ENCODE results near the gene AGAP3.

DNA sequence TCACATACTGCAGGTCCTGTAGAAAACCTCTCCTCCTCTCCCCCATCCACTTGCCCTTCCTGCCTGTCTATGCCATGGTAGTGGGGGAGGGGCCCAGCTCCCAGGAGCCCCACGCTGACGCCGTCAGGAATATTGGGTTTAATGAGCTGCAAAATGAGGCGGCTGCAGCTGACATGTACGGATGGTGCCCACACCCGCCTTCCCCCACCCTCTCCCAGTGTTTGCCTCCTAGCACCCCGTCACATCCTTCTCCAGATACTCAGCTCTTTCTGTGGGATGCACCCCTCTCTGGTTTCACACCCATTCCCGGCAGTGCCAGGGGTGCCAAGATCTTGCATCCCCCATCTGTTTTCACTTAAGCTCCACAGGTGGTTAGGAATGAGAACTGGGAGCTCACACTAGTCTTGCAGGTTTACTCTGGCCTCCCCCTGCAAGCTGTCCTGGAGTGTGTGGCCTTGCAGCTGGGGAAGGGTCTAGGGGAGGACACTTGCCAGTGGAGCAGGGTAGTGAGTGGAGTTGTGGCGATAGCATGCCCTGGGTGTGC, 55.1 kb downstream of the AGAP3 start:
- TF ChIP-seq POLR2A (IDR thresholded peaks at IDR 0.05) = no peak
- TF ChIP-seq, protein P1, sequence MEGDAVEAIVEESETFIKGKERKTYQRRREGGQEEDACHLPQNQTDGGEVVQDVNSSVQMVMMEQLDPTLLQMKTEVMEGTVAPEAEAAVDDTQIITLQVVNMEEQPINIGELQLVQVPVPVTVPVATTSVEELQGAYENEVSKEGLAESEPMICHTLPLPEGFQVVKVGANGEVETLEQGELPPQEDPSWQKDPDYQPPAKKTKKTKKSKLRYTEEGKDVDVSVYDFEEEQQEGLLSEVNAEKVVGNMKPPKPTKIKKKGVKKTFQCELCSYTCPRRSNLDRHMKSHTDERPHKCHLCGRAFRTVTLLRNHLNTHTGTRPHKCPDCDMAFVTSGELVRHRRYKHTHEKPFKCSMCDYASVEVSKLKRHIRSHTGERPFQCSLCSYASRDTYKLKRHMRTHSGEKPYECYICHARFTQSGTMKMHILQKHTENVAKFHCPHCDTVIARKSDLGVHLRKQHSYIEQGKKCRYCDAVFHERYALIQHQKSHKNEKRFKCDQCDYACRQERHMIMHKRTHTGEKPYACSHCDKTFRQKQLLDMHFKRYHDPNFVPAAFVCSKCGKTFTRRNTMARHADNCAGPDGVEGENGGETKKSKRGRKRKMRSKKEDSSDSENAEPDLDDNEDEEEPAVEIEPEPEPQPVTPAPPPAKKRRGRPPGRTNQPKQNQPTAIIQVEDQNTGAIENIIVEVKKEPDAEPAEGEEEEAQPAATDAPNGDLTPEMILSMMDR (IDR thresholded peaks at IDR 0.05) = no peak

Data from uterus (tissue), 2 donors.